Neural progenitor cell (in vitro differentiated cells): ENCODE results near the gene SYTL2. TPM values are rescaled to one million over a fixed set of nuclear protein-coding genes. Genes with fewer than 3 reads are reported as not detected.

ENCODE experiments used
- DNase-seq: peaks from one replicate; pipeline ENCODE4 v3.0.0-alpha.2; 2016; ENCODE audit warnings: low spot score
- H2AFZ ChIP-seq: fragments of 200-600 bp; sonication (generic); replicated peaks from 2 replicates; pipeline ENCODE4 v1.6.1; 2016; ENCODE audit warnings: antibody characterized with exemption
- H3F3A ChIP-seq: fragments of 200-600 bp; sonication (generic); 2 replicates; pipeline ENCODE4 v1.6.1; 2016; ENCODE audit warnings: antibody characterized with exemption, low read depth
- H3K27ac ChIP-seq: fragments of 200-600 bp; sonication (generic); 2 replicates; pipeline ENCODE4 v1.5.1; 2016; ENCODE audit warnings: mild to moderate bottlenecking
- H3K27me3 ChIP-seq: fragments of 200-600 bp; sonication (generic); 2 replicates; pipeline ENCODE4 v1.6.1; 2016; ENCODE audit warnings: mild to moderate bottlenecking, moderate library complexity
- H3K36me3 ChIP-seq: fragments of 200-600 bp; sonication (generic); 2 replicates; pipeline ENCODE4 v1.5.1; 2016
- H3K4me1 ChIP-seq: fragments of 200-600 bp; sonication (generic); 2 replicates; pipeline ENCODE4 v1.6.1; 2016; ENCODE audit warnings: mixed run types
- H3K4me2 ChIP-seq: fragments of 200-600 bp; sonication (generic); 2 replicates; pipeline ENCODE4 v1.6.1; 2016
- H3K4me3 ChIP-seq: fragments of 200-600 bp; sonication (generic); 2 replicates; pipeline ENCODE4 v1.5.1; 2016
- H3K79me2 ChIP-seq: fragments of 200-600 bp; sonication (generic); 2 replicates; pipeline ENCODE4 v1.6.1; 2016; ENCODE audit warnings: low read depth
- H3K9ac ChIP-seq: fragments of 200-600 bp; sonication (generic); 2 replicates; pipeline ENCODE4 v1.6.1; 2016
- H3K9me3 ChIP-seq: fragments of 200-600 bp; sonication (generic); 2 replicates; pipeline ENCODE4 v1.5.1; 2016; ENCODE audit warnings: low read depth
- H4K20me1 ChIP-seq: fragments of 200-600 bp; sonication (generic); 2 replicates; pipeline ENCODE4 v1.6.1; 2016; ENCODE audit warnings: low read depth
- H3K27ac Mint-ChIP-seq: 3 replicates; pipeline ENCODE4 v1.8.0; 2021; ENCODE audit warnings: mixed read lengths
- H3K27me3 Mint-ChIP-seq: 2 replicates; pipeline ENCODE4 v1.8.0; 2022; ENCODE audit warnings: low read depth, mild to moderate bottlenecking, inconsistent platforms, moderate library complexity, mixed read lengths; ENCODE audit not compliant: insufficient read depth
- H3K36me3 Mint-ChIP-seq: 3 replicates; pipeline ENCODE4 v1.8.0; 2021; ENCODE audit warnings: mixed read lengths
- H3K4me1 Mint-ChIP-seq: 3 replicates; pipeline ENCODE4 v1.8.0; 2021; ENCODE audit warnings: mixed read lengths
- H3K4me3 Mint-ChIP-seq: 3 replicates; pipeline ENCODE4 v1.8.0; 2021; ENCODE audit warnings: mild to moderate bottlenecking, moderate library complexity, mixed read lengths
- H3K9me3 Mint-ChIP-seq: 3 replicates; pipeline ENCODE4 v1.8.0; 2020; ENCODE audit warnings: mixed read lengths
- EZH2 ChIP-seq: fragments of 200-600 bp; sonication (generic); IDR thresholded peaks from 2 replicates; pipeline ENCODE4 v1.6.1; 2017; ENCODE audit warnings: antibody characterized with exemption, mild to moderate bottlenecking, moderate library complexity
- EZH2phosphoT487 ChIP-seq: fragments of 200-600 bp; sonication (generic); IDR thresholded peaks from 2 replicates; pipeline ENCODE4 v1.6.1; 2017; ENCODE audit warnings: antibody characterized with exemption
- total RNA-seq: library from RNA; depleted of rRNA; stranded (reverse); fragments of >200 nt; gene quantifications from 2 replicates; pipeline ENCODE4 v1.2.3, GENCODE V29; 2015; ENCODE audit warnings: low replicate concordance
- TF ChIP-seq, protein P1 (sequence below): fragments of 200-600 bp; sonication (generic); IDR thresholded peaks from 2 replicates; pipeline ENCODE4 v1.5.1; 2017; ENCODE audit warnings: antibody characterized with exemption, mild to moderate bottlenecking

The SYTL2 gene
- total RNA-seq, 1 donor from 2014 or later: 34.1 TPM

DNA sequence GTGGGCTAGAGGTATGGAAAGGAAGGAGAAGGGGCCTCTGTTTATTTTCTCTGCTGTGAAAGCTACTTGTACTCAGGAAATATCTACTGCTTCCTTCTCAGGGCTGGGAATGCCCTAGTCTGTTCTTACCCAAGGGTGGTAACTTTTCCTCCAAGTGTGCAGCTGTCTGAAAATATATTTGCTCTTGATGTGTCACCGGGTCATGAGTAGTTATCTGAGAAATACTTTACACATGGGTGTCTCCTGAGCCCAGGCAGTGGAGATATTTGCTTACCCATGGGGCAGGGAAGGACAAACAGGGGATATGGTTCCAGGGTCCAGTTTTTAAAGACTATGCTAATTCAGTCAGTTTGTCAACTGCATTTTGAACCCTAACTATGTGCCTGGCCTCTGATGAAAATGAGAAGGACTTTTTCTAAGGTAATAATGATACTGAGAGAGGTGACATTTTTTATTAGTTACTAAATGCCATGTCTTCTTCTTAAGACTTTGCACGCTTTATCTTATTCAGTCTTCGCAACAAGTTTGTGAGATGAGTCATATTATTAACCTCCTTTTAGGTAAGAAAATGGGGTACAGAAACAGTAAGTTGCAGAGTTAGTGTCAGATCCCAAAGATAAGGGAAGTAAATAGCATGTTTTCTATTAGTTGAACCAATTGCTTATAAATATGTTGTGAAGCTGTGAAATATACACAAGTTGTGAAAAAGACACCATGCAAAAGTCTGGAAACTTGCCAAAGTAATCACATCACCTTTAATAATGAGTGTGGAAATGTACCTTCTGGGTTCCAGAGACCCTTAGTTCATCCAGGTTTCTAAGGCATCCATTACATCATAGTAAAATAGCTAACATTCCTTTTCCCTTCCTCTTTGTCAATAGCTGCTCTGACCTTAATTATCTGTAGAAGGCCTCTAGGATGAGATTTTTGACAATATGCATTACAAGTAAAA lies 22.9 kb downstream of the SYTL2 start:
- H3K9me3 ChIP-seq: no peaks in the 10 kb centered on the region
- H3F3A ChIP-seq: no peaks in the 10 kb centered on the region
- no peaks in the 10 kb centered on the region for H3K27me3 ChIP-seq
- Mint-ChIP-seq H3K9me3 (no peaks in the 10 kb centered on the region), H3K4me3 (no peak overlapping the region), H3K4me1 (no peaks in the 10 kb centered on the region), H3K36me3 (no peaks in the 10 kb centered on the region), H3K27ac (no peak overlapping the region), H3K27me3 (no peaks in the 10 kb centered on the region)
- no peak for TF ChIP-seq EZH2phosphoT487
- TF ChIP-seq EZH2: no peak
- TF ChIP-seq, protein P1, sequence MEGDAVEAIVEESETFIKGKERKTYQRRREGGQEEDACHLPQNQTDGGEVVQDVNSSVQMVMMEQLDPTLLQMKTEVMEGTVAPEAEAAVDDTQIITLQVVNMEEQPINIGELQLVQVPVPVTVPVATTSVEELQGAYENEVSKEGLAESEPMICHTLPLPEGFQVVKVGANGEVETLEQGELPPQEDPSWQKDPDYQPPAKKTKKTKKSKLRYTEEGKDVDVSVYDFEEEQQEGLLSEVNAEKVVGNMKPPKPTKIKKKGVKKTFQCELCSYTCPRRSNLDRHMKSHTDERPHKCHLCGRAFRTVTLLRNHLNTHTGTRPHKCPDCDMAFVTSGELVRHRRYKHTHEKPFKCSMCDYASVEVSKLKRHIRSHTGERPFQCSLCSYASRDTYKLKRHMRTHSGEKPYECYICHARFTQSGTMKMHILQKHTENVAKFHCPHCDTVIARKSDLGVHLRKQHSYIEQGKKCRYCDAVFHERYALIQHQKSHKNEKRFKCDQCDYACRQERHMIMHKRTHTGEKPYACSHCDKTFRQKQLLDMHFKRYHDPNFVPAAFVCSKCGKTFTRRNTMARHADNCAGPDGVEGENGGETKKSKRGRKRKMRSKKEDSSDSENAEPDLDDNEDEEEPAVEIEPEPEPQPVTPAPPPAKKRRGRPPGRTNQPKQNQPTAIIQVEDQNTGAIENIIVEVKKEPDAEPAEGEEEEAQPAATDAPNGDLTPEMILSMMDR: no peak
- H3K4me3 ChIP-seq: no peak overlapping the region
- no peak overlapping the region for H3K4me2 ChIP-seq
- no peak for DNase-seq
- no peak overlapping the region for H3K9ac ChIP-seq
- no peak overlapping the region for H2AFZ ChIP-seq
- H3K4me1 ChIP-seq: no peaks in the 10 kb centered on the region
- H4K20me1 ChIP-seq: no peaks in the 10 kb centered on the region
- H3K36me3 ChIP-seq: no peaks in the 10 kb centered on the region
- no peaks in the 10 kb centered on the region for H3K79me2 ChIP-seq
- no peak overlapping the region for H3K27ac ChIP-seq

DNA sequence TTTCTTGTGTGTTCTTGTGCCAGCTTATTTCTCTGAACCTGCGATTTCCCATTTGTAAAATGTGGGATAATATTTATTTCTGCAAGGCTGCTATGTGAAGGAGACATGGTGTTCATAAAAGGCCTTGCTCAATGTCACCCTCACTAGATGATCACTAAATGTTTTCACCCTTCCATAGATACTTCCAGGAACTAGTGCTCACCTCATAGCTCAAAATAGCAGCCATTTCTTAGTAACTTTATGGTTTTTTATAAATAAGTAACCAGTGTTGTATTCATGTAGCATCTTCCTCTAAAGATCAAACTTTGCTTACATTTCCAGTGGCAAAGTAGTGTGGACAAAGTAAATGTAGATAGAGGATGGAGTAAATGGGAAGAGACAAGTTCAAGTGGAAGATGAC lies 23.8 kb downstream of the SYTL2 start:
- Histone ChIP-seq H3K4me3 (no peak overlapping the region), H3K27me3 (no peaks in the 10 kb centered on the region), H3K36me3 (no peaks in the 10 kb centered on the region), H3K9me3 (no peaks in the 10 kb centered on the region), H3K4me1 (no peaks in the 10 kb centered on the region), H3K27ac (no peak overlapping the region), H4K20me1 (no peaks in the 10 kb centered on the region), H3K4me2 (no peak overlapping the region), H3K9ac (no peak overlapping the region), H3K79me2 (no peaks in the 10 kb centered on the region), H2AFZ (no peak overlapping the region), H3F3A (no peaks in the 10 kb centered on the region)
- Mint-ChIP-seq H3K4me3 (no peak overlapping the region), H3K27me3 (no peaks in the 10 kb centered on the region), H3K9me3 (peaks cover 4% of the 10 kb centered on the region), H3K36me3 (peaks cover 2% of the 10 kb centered on the region), H3K27ac (no peak overlapping the region), H3K4me1 (no peaks in the 10 kb centered on the region)
- no peak for DNase-seq
- TF ChIP-seq, protein P1: no peak
- no peak for TF ChIP-seq EZH2phosphoT487
- TF ChIP-seq EZH2: no peak

DNA sequence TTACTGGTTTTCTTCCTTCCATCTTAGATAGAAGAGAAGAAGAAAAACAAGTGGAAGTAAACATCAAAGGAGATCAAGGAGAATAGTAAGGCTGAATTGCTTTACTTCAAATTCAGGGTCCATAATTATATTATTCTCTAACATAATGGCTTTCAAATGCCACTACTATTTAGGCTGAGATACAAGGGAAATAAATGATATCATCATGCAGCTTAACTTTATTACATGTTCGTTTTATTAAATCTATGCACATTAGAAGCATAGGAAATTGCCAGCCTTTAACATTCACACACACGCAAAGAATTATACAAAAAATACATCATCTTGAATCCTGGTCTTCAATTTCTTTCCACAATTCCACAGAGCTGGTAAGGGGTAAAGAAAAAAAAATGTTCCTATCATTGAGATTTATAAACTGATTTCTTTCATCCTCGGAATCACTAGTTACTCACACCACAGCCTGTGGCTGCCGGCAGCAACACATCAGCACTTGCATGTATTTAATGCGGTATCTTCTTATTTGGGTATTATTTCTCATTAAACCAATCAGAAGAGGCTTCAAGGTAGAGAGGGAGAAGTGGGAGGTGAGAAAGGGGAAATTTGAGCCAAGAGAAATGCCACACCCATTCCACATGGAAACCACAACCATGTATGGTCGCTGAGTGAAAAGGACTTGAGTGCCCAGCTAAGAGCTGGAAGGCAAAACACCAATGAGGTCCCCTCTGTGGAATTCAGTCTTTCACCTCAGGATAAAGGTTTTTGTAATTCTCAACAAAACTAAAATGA lies 26.3 kb downstream of the SYTL2 start:
- no peak overlapping the region for H3K9ac ChIP-seq
- H3K27me3 Mint-ChIP-seq: no peaks in the 10 kb centered on the region
- no peak overlapping the region for H3K4me3 ChIP-seq
- no peak for TF ChIP-seq EZH2phosphoT487
- TF ChIP-seq EZH2: no peak
- TF ChIP-seq, protein P1: no peak
- H3K4me1 Mint-ChIP-seq: peaks cover 14% of the 10 kb centered on the region
- H3K4me2 ChIP-seq: no peak overlapping the region
- H3K9me3 Mint-ChIP-seq: peaks cover 4% of the 10 kb centered on the region
- no peak overlapping the region for H2AFZ ChIP-seq
- H3K36me3 ChIP-seq: no peaks in the 10 kb centered on the region
- peaks cover 14% of the 10 kb centered on the region for H3K4me1 ChIP-seq
- no peaks in the 10 kb centered on the region for H3F3A ChIP-seq
- peaks cover 2% of the 10 kb centered on the region for H3K36me3 Mint-ChIP-seq
- no peak overlapping the region for H3K27ac ChIP-seq
- H4K20me1 ChIP-seq: no peaks in the 10 kb centered on the region
- no peak for DNase-seq
- H3K27ac Mint-ChIP-seq: no peak overlapping the region
- no peaks in the 10 kb centered on the region for H3K9me3 ChIP-seq
- H3K79me2 ChIP-seq: no peaks in the 10 kb centered on the region
- no peaks in the 10 kb centered on the region for H3K27me3 ChIP-seq
- no peak overlapping the region for H3K4me3 Mint-ChIP-seq
